H1 (cell line): ENCODE results near the gene IL17REL.

ENCODE experiments used
- CEBPB ChIP-seq: IDR thresholded peaks from 2 replicates; pipeline ENCODE4 v1.6.1; 2012; ENCODE audit warnings: low read depth, low read length
- CREB1 ChIP-seq: IDR thresholded peaks from 2 replicates; pipeline ENCODE4 v1.6.1; 2012; ENCODE audit warnings: inconsistent platforms
- EGR1 ChIP-seq: IDR thresholded peaks from 2 replicates; pipeline ENCODE4 v1.6.1; 2011; ENCODE audit warnings: low read depth, low read length, borderline replicate concordance
- EZH2 ChIP-seq: fragments of 200-600 bp; sonication (generic); IDR thresholded peaks from 2 replicates; pipeline ENCODE4 v1.7.1; 2012; ENCODE audit warnings: low read depth, mild to moderate bottlenecking, moderate library complexity, low read length, inconsistent platforms; ENCODE audit not compliant: severe bottlenecking
- POLR2A ChIP-seq, 2 experiments: IDR thresholded peaks; 1 replicate in 1 of 2; 2 replicates in 1 of 2; pipeline ENCODE4 v1.6.1; 2011; ENCODE audit warnings: low read depth in 2 of 2, low read length in 2 of 2, mild to moderate bottlenecking in 2 of 2; ENCODE audit errors: control extremely low read depth in 1 of 2
- POLR2AphosphoS5 ChIP-seq: IDR thresholded peaks from 2 replicates; pipeline ENCODE4 v1.6.1; 2011; ENCODE audit warnings: low read depth, low read length
- POU5F1 ChIP-seq: IDR thresholded peaks from 2 replicates; pipeline ENCODE4 v1.6.1; 2011; ENCODE audit warnings: low read depth, mild to moderate bottlenecking, low read length, moderate library complexity
- YY1 ChIP-seq: IDR thresholded peaks from 2 replicates; pipeline ENCODE4 v1.6.1; 2011; ENCODE audit warnings: low read depth, mild to moderate bottlenecking, low read length
- TF ChIP-seq, protein P1 (sequence below): IDR thresholded peaks from 2 replicates; pipeline ENCODE4 v1.6.1; 2011; ENCODE audit warnings: low read length, improper control_type of control experiment
- TF ChIP-seq, protein P2 (sequence below), 3 experiments: IDR thresholded peaks; 1 replicate in 2 of 3; 2 replicates in 1 of 3; pipeline versions ENCODE4 v1.5.1 to v1.6.1; 2011; ENCODE audit warnings: low read length in 3 of 3, mild to moderate bottlenecking in 3 of 3, inconsistent platforms in 2 of 3, low read depth in 1 of 3, moderate library complexity in 1 of 3; ENCODE audit not compliant: insufficient read depth in 1 of 3; ENCODE audit errors: control extremely low read depth in 1 of 3
- TF ChIP-seq, protein P3 (sequence below): IDR thresholded peaks from 2 replicates; pipeline ENCODE4 v1.6.1; 2012; ENCODE audit warnings: inconsistent platforms
- TF ChIP-seq, protein P4 (sequence below): IDR thresholded peaks from 2 replicates; pipeline ENCODE4 v1.6.1; 2012; ENCODE audit warnings: inconsistent platforms
- TF ChIP-seq, protein P5 (sequence below): IDR thresholded peaks from 2 replicates; pipeline ENCODE4 v1.6.1; 2011; ENCODE audit warnings: low read depth, mild to moderate bottlenecking, low read length; ENCODE audit not compliant: insufficient read depth

DNA sequence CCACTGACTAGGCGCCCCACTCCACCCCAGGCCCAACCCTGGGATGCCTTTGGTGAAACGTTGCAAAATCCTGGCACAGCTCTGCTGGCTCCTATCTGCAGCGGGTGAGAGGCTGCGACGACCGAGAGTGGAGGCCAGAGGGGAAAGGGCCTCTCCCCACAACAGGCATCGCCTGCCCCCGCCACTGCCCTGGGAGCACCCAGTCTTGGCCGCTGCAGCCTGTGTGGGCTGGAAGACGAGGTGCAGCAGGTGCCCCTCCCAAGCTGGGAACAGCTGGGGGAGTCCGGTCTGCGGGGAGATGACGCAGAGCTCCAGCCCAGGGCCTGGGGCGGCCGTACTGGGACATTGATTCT is 56.2 kb downstream of the IL17REL start:
- TF ChIP-seq, protein P1, sequence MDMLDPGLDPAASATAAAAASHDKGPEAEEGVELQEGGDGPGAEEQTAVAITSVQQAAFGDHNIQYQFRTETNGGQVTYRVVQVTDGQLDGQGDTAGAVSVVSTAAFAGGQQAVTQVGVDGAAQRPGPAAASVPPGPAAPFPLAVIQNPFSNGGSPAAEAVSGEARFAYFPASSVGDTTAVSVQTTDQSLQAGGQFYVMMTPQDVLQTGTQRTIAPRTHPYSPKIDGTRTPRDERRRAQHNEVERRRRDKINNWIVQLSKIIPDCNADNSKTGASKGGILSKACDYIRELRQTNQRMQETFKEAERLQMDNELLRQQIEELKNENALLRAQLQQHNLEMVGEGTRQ, result no peak
- no peak for TF ChIP-seq POLR2AphosphoS5
- no peak for TF ChIP-seq POU5F1
- TF ChIP-seq, protein P2, sequence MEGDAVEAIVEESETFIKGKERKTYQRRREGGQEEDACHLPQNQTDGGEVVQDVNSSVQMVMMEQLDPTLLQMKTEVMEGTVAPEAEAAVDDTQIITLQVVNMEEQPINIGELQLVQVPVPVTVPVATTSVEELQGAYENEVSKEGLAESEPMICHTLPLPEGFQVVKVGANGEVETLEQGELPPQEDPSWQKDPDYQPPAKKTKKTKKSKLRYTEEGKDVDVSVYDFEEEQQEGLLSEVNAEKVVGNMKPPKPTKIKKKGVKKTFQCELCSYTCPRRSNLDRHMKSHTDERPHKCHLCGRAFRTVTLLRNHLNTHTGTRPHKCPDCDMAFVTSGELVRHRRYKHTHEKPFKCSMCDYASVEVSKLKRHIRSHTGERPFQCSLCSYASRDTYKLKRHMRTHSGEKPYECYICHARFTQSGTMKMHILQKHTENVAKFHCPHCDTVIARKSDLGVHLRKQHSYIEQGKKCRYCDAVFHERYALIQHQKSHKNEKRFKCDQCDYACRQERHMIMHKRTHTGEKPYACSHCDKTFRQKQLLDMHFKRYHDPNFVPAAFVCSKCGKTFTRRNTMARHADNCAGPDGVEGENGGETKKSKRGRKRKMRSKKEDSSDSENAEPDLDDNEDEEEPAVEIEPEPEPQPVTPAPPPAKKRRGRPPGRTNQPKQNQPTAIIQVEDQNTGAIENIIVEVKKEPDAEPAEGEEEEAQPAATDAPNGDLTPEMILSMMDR (IDR thresholded peaks at IDR 0.05; ENCODE audit: control extremely low read depth in 1 of 3, insufficient read depth in 1 of 3, low read depth in 1 of 3, low read length in 3 of 3), result no peak
- TF ChIP-seq EZH2, result no peak
- TF ChIP-seq, protein P3, sequence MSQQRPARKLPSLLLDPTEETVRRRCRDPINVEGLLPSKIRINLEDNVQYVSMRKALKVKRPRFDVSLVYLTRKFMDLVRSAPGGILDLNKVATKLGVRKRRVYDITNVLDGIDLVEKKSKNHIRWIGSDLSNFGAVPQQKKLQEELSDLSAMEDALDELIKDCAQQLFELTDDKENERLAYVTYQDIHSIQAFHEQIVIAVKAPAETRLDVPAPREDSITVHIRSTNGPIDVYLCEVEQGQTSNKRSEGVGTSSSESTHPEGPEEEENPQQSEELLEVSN, result no peak
- TF ChIP-seq, protein P4, sequence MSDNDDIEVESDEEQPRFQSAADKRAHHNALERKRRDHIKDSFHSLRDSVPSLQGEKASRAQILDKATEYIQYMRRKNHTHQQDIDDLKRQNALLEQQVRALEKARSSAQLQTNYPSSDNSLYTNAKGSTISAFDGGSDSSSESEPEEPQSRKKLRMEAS, result no peak
- no peak for TF ChIP-seq POLR2A (IDR thresholded peaks at IDR 0.05; ENCODE audit: control extremely low read depth in 1 of 2, low read depth in 2 of 2, low read length in 2 of 2)
- no peak for TF ChIP-seq CREB1
- no peak for TF ChIP-seq EGR1
- TF ChIP-seq, protein P5, sequence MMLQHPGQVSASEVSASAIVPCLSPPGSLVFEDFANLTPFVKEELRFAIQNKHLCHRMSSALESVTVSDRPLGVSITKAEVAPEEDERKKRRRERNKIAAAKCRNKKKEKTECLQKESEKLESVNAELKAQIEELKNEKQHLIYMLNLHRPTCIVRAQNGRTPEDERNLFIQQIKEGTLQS, result no peak
- TF ChIP-seq CEBPB, result no peak
- no peak for TF ChIP-seq YY1
